ENCODE measurements around the gene THSD7A.

THSD7A gene

GRCh38 chr7:11668727-11669126 lies 163.3 kb downstream of the THSD7A start:
- Histone ChIP-seq H3K27ac (ENCODE audit: low read depth, low read length) (no peak overlapping the region), H3K27me3 (ENCODE audit: control insufficient read depth, insufficient read depth, low read length) (no peaks in the 10 kb centered on the region), H3K9me3 (ENCODE audit: control insufficient read depth, insufficient read depth, low read length) (no peaks in the 10 kb centered on the region), H3K9ac (ENCODE audit: low read depth, low read length) (no peak overlapping the region), H3K36me3 (ENCODE audit: control insufficient read depth, insufficient read depth, low read length) (no peaks in the 10 kb centered on the region), H3K4me3 (ENCODE audit: low read depth, low read length) (no peak overlapping the region), H3K4me1 (ENCODE audit: control insufficient read depth, insufficient read depth, low read length) (peaks cover 5% of the 10 kb centered on the region)

- no peak overlapping the region for H3K4me3 ChIP-seq (ENCODE audit: low read depth, low read length)
- no peaks in the 10 kb centered on the region for H3K36me3 ChIP-seq (ENCODE audit: control insufficient read depth, insufficient read depth, low read length)
- H3K9me3 ChIP-seq (ENCODE audit: control insufficient read depth, insufficient read depth, low read length) = no peaks in the 10 kb centered on the region
- no peak overlapping the region for H3K27ac ChIP-seq (ENCODE audit: low read depth, low read length)
- H3K9ac ChIP-seq (ENCODE audit: low read depth, low read length) = no peak overlapping the region
- no peaks in the 10 kb centered on the region for H3K27me3 ChIP-seq (ENCODE audit: control insufficient read depth, insufficient read depth, low read length)
- peaks cover 5% of the 10 kb centered on the region for H3K4me1 ChIP-seq (ENCODE audit: control insufficient read depth, insufficient read depth, low read length)
Measured at GRCh38 chr7:11667810-11668185, 164.2 kb downstream of the THSD7A start.

GRCh38 chr7:11667071-11667809 lies 164.8 kb downstream of the THSD7A start:
- Histone ChIP-seq H3K4me3 (ENCODE audit: low read depth, low read length) (no peak overlapping the region), H3K27ac (ENCODE audit: low read depth, low read length) (no peak overlapping the region), H3K9me3 (ENCODE audit: control insufficient read depth, insufficient read depth, low read length) (no peaks in the 10 kb centered on the region), H3K4me1 (ENCODE audit: control insufficient read depth, insufficient read depth, low read length) (peaks cover 5% of the 10 kb centered on the region), H3K36me3 (ENCODE audit: control insufficient read depth, insufficient read depth, low read length) (no peaks in the 10 kb centered on the region), H3K27me3 (ENCODE audit: control insufficient read depth, insufficient read depth, low read length) (no peaks in the 10 kb centered on the region), H3K9ac (ENCODE audit: low read depth, low read length) (no peak overlapping the region)

GRCh38 chr7:11665357-11665756 lies 166.6 kb downstream of the THSD7A start:
- Histone ChIP-seq H3K27ac (ENCODE audit: low read depth, low read length) (no peak overlapping the region), H3K9ac (ENCODE audit: low read depth, low read length) (no peak overlapping the region), H3K4me3 (ENCODE audit: low read depth, low read length) (no peak overlapping the region)

GRCh38 chr7:11655642-11656041 lies 176.4 kb downstream of the THSD7A start:
- no peaks in the 10 kb centered on the region for H3K4me1 ChIP-seq (ENCODE audit: control insufficient read depth, insufficient read depth, low read length)
- no peaks in the 10 kb centered on the region for H3K9me3 ChIP-seq (ENCODE audit: control insufficient read depth, insufficient read depth, low read length)
- no peaks in the 10 kb centered on the region for H3K27me3 ChIP-seq (ENCODE audit: control insufficient read depth, insufficient read depth, low read length)
- H3K36me3 ChIP-seq (ENCODE audit: control insufficient read depth, insufficient read depth, low read length) = no peaks in the 10 kb centered on the region
- H3K4me3 ChIP-seq (ENCODE audit: low read depth, low read length) = no peak overlapping the region
- no peak overlapping the region for H3K9ac ChIP-seq (ENCODE audit: low read depth, low read length)
- no peak overlapping the region for H3K27ac ChIP-seq (ENCODE audit: low read depth, low read length)

More at GRCh38 chr7:11665357-11665756, 166.6 kb downstream of the THSD7A start:
- Histone ChIP-seq H3K36me3 (ENCODE audit: control insufficient read depth, insufficient read depth, low read length) (no peaks in the 10 kb centered on the region), H3K27me3 (ENCODE audit: control insufficient read depth, insufficient read depth, low read length) (no peaks in the 10 kb centered on the region), H3K9me3 (ENCODE audit: control insufficient read depth, insufficient read depth, low read length) (no peaks in the 10 kb centered on the region), H3K4me1 (ENCODE audit: control insufficient read depth, insufficient read depth, low read length) (peaks cover 5% of the 10 kb centered on the region)

- Histone ChIP-seq H3K4me3 (ENCODE audit: low read depth, low read length) (no peak overlapping the region), H3K9ac (ENCODE audit: low read depth, low read length) (no peak overlapping the region), H3K9me3 (ENCODE audit: control insufficient read depth, insufficient read depth, low read length) (no peaks in the 10 kb centered on the region), H3K27ac (ENCODE audit: low read depth, low read length) (no peak overlapping the region), H3K27me3 (ENCODE audit: control insufficient read depth, insufficient read depth, low read length) (no peaks in the 10 kb centered on the region), H3K36me3 (ENCODE audit: control insufficient read depth, insufficient read depth, low read length) (no peaks in the 10 kb centered on the region), H3K4me1 (ENCODE audit: control insufficient read depth, insufficient read depth, low read length) (no peaks in the 10 kb centered on the region)
Measured at GRCh38 chr7:11655163-11655562, 176.8 kb downstream of the THSD7A start.

- no peaks in the 10 kb centered on the region for H3K4me1 ChIP-seq (ENCODE audit: control insufficient read depth, insufficient read depth, low read length)
- H3K27ac ChIP-seq (ENCODE audit: low read depth, low read length) = no peak overlapping the region
- H3K9ac ChIP-seq (ENCODE audit: low read depth, low read length) = no peak overlapping the region
- no peaks in the 10 kb centered on the region for H3K36me3 ChIP-seq (ENCODE audit: control insufficient read depth, insufficient read depth, low read length)
- no peaks in the 10 kb centered on the region for H3K27me3 ChIP-seq (ENCODE audit: control insufficient read depth, insufficient read depth, low read length)
- H3K9me3 ChIP-seq (ENCODE audit: control insufficient read depth, insufficient read depth, low read length) = no peaks in the 10 kb centered on the region
- H3K4me3 ChIP-seq (ENCODE audit: low read depth, low read length) = no peak overlapping the region
Measured at GRCh38 chr7:11650500-11650899, 181.5 kb downstream of the THSD7A start.

GRCh38 chr7:11650030-11650429 lies 182.0 kb downstream of the THSD7A start:
- Histone ChIP-seq H3K4me1 (ENCODE audit: control insufficient read depth, insufficient read depth, low read length) (no peaks in the 10 kb centered on the region), H3K9ac (ENCODE audit: low read depth, low read length) (no peak overlapping the region), H3K4me3 (ENCODE audit: low read depth, low read length) (no peak overlapping the region), H3K27me3 (ENCODE audit: control insufficient read depth, insufficient read depth, low read length) (no peaks in the 10 kb centered on the region), H3K36me3 (ENCODE audit: control insufficient read depth, insufficient read depth, low read length) (no peaks in the 10 kb centered on the region), H3K27ac (ENCODE audit: low read depth, low read length) (no peak overlapping the region), H3K9me3 (ENCODE audit: control insufficient read depth, insufficient read depth, low read length) (no peaks in the 10 kb centered on the region)

- Histone ChIP-seq H3K27me3 (ENCODE audit: control insufficient read depth, insufficient read depth, low read length) (no peaks in the 10 kb centered on the region), H3K9ac (ENCODE audit: low read depth, low read length) (no peak overlapping the region), H3K9me3 (ENCODE audit: control insufficient read depth, insufficient read depth, low read length) (no peaks in the 10 kb centered on the region), H3K4me3 (ENCODE audit: low read depth, low read length) (no peak overlapping the region), H3K36me3 (ENCODE audit: control insufficient read depth, insufficient read depth, low read length) (no peaks in the 10 kb centered on the region), H3K27ac (ENCODE audit: low read depth, low read length) (no peak overlapping the region), H3K4me1 (ENCODE audit: control insufficient read depth, insufficient read depth, low read length) (no peaks in the 10 kb centered on the region)
Measured at GRCh38 chr7:11648980-11649379, 183.0 kb downstream of the THSD7A start.

GRCh38 chr7:11648101-11648500 lies 183.9 kb downstream of the THSD7A start:
- Histone ChIP-seq H3K27ac (ENCODE audit: low read depth, low read length) (no peak overlapping the region), H3K9me3 (ENCODE audit: control insufficient read depth, insufficient read depth, low read length) (no peaks in the 10 kb centered on the region), H3K4me3 (ENCODE audit: low read depth, low read length) (no peak overlapping the region), H3K4me1 (ENCODE audit: control insufficient read depth, insufficient read depth, low read length) (no peaks in the 10 kb centered on the region), H3K27me3 (ENCODE audit: control insufficient read depth, insufficient read depth, low read length) (no peaks in the 10 kb centered on the region), H3K9ac (ENCODE audit: low read depth, low read length) (no peak overlapping the region), H3K36me3 (ENCODE audit: control insufficient read depth, insufficient read depth, low read length) (no peaks in the 10 kb centered on the region)

GRCh38 chr7:11642841-11643240 lies 189.2 kb downstream of the THSD7A start:
- Histone ChIP-seq H3K27ac (ENCODE audit: low read depth, low read length) (no peak overlapping the region), H3K4me1 (ENCODE audit: control insufficient read depth, insufficient read depth, low read length) (no peaks in the 10 kb centered on the region), H3K9ac (ENCODE audit: low read depth, low read length) (no peak overlapping the region), H3K36me3 (ENCODE audit: control insufficient read depth, insufficient read depth, low read length) (no peaks in the 10 kb centered on the region), H3K9me3 (ENCODE audit: control insufficient read depth, insufficient read depth, low read length) (no peaks in the 10 kb centered on the region), H3K27me3 (ENCODE audit: control insufficient read depth, insufficient read depth, low read length) (no peaks in the 10 kb centered on the region), H3K4me3 (ENCODE audit: low read depth, low read length) (no peak overlapping the region)

All from HUES48 (cell line).